CD4-positive, alpha-beta T cell treated with Interleukin-4 for 1 hour (primary cell): Measurements from ENCODE around the gene ZBTB1.

Experiments
- DNase-seq, 2 donors: peaks; one replicate each; pipeline ENCODE4 v3.0.0-alpha.2; 2020 to 2022

Gene ZBTB1

GRCh38 chr14:64572386-64573104 lies 68.0 kb downstream of the ZBTB1 start:
- DNase-seq, result no peak

GRCh38 chr14:64573109-64573508 lies 68.5 kb downstream of the ZBTB1 start:
- DNase-seq, result no peak
